GM23248 (cell line): ENCODE data around the gene WBP1. TPM values are rescaled to one million over a fixed set of nuclear protein-coding genes. Genes with fewer than 3 reads are reported as not detected.

Source experiments
- DNase-seq: peaks from one replicate; pipeline ENCODE4 v3.0.0-alpha.2; 2015
- H2AFZ ChIP-seq: fragments of 200-600 bp; sonication (generic); 2 replicates; pipeline ENCODE4 v1.6.1; 2016; ENCODE audit warnings: antibody characterized with exemption
- H3F3A ChIP-seq: fragments of 200-600 bp; sonication (generic); 2 replicates; pipeline ENCODE4 v1.6.1; 2016; ENCODE audit warnings: mild to moderate bottlenecking, antibody characterized with exemption, mixed run types; ENCODE audit not compliant: insufficient read depth
- H3K27ac ChIP-seq: fragments of 200-600 bp; sonication (generic); 2 replicates; pipeline ENCODE4 v1.5.1; 2016; ENCODE audit warnings: mild to moderate bottlenecking
- H3K27me3 ChIP-seq: fragments of 200-600 bp; sonication (generic); replicated peaks from 2 replicates; pipeline ENCODE4 v1.6.1; 2016; ENCODE audit warnings: mild to moderate bottlenecking; ENCODE audit not compliant: insufficient read depth
- H3K36me3 ChIP-seq: fragments of 200-600 bp; sonication (generic); 2 replicates; pipeline ENCODE4 v1.6.1; 2016; ENCODE audit warnings: low read depth, mild to moderate bottlenecking
- H3K4me1 ChIP-seq: fragments of 200-600 bp; sonication (generic); 2 replicates; pipeline ENCODE4 v1.6.1; 2016; ENCODE audit warnings: mild to moderate bottlenecking; ENCODE audit not compliant: insufficient read depth
- H3K4me2 ChIP-seq: fragments of 200-600 bp; sonication (generic); one replicate; pipeline ENCODE4 v1.6.1; 2016; ENCODE audit warnings: mild to moderate bottlenecking; ENCODE audit not compliant: unreplicated experiment
- H3K4me3 ChIP-seq: fragments of 200-600 bp; sonication (generic); 2 replicates; pipeline ENCODE4 v1.5.1; 2016; ENCODE audit warnings: mild to moderate bottlenecking
- H3K79me2 ChIP-seq: fragments of 200-600 bp; sonication (generic); 2 replicates; pipeline ENCODE4 v1.6.1; 2016; ENCODE audit warnings: mild to moderate bottlenecking; ENCODE audit not compliant: insufficient read depth
- H3K9ac ChIP-seq: fragments of 200-600 bp; sonication (generic); 2 replicates; pipeline ENCODE4 v1.6.1; 2016; ENCODE audit warnings: mild to moderate bottlenecking
- H3K9me2 ChIP-seq: fragments of 200-600 bp; sonication (generic); 2 replicates; pipeline ENCODE4 v1.6.1; 2016; ENCODE audit warnings: mixed run types, mild to moderate bottlenecking, moderate library complexity; ENCODE audit not compliant: insufficient read depth
- H3K9me3 ChIP-seq: fragments of 200-600 bp; sonication (generic); one replicate; pipeline ENCODE4 v1.6.1; 2017; ENCODE audit warnings: low read depth
- H4K20me1 ChIP-seq: fragments of 200-600 bp; sonication (generic); 2 replicates; pipeline ENCODE4 v1.6.0; 2016; ENCODE audit not compliant: insufficient read depth
- EZH2 ChIP-seq: fragments of 200-600 bp; sonication (generic); IDR thresholded peaks from 2 replicates; pipeline ENCODE4 v1.6.1; 2018; ENCODE audit warnings: antibody characterized with exemption, mild to moderate bottlenecking; ENCODE audit not compliant: insufficient read depth, poor library complexity, severe bottlenecking
- EZH2phosphoT487 ChIP-seq: fragments of 200-600 bp; sonication (generic); IDR thresholded peaks from 2 replicates; pipeline ENCODE4 v1.6.1; 2018; ENCODE audit warnings: antibody characterized with exemption, moderate library complexity, mild to moderate bottlenecking, low read depth; ENCODE audit not compliant: insufficient read depth
- WGBS, 2 experiments: methylation state at CpG; one replicate each; pipeline ENCODE4 v1.1.6; 2015 to 2017; ENCODE audit warnings: low lambda C conversion rate in 2 of 2, low coverage in 1 of 2; ENCODE audit errors: missing lambda C conversion rate in 2 of 2; 5-methylcytosine and 5-hydroxymethylcytosine counted together
- in situ Hi-C: fragments of 300-500 bp; cut with MboI; formaldehyde crosslinking; loops from 2 replicates; pipeline ENCODE4 v1.15.0; 2020
- polyA plus RNA-seq: library from polyadenylated mRNA; unstranded; fragments of >200 nt; fragmentation: Nextera tagmentation; extraction: Ambion mirVana; gene quantifications from 2 replicates; pipeline ENCODE4 v1.2.1, GENCODE V29; 2016
- total RNA-seq: library from RNA; depleted of rRNA; stranded (reverse); fragments of >200 nt; shearing (Covaris generic); gene quantifications from 2 replicates; pipeline ENCODE4 v1.2.3, GENCODE V29; 2014

The WBP1 gene
- total and polyA plus RNA-seq, 2 experiments from 2014 or later, result 47.1 to 58.7 TPM

- Histone ChIP-seq H3K4me3 (no peak overlapping the region), H3K79me2 (peaks cover 66% of the 10 kb centered on the region), H3F3A (peaks cover 19% of the 10 kb centered on the region), H3K4me1 (peaks cover 32% of the 10 kb centered on the region), H3K9ac (no peak overlapping the region), H3K9me3 (no peaks in the 10 kb centered on the region), H2AFZ (no peak overlapping the region), H3K27me3 (no peaks in the 10 kb centered on the region), H3K4me2 (no peak overlapping the region), H4K20me1 (no peaks in the 10 kb centered on the region), H3K9me2 (no peaks in the 10 kb centered on the region), H3K36me3 (no peaks in the 10 kb centered on the region), H3K27ac (no peak overlapping the region)
- in situ Hi-C loops, result no loop called here
- no peak for DNase-seq
- TF ChIP-seq EZH2 (no peak), EZH2phosphoT487 (no peak)
- 87 to 94% methylated on average over 2 of the region's 2 CpGs for WGBS, 2 experiments
Observed at GRCh38 chr2:74486141-74486540, 27.9 kb downstream of the WBP1 start.

GRCh38 chr2:74488643-74489481 is 30.6 kb downstream of the WBP1 start:
- in situ Hi-C loops, result no loop called here
- no peak overlapping the region for H3K9ac ChIP-seq

GRCh38 chr2:74489906-74490305 is 31.7 kb downstream of the WBP1 start:
- in situ Hi-C loops, result no loop called here
- peaks cover 19% of the 10 kb centered on the region for H3F3A ChIP-seq
- H2AFZ ChIP-seq, result no peak overlapping the region
- no peak overlapping the region for H3K27ac ChIP-seq
- H3K9me3 ChIP-seq, result no peaks in the 10 kb centered on the region
- H3K27me3 ChIP-seq, result no peaks in the 10 kb centered on the region
- H3K79me2 ChIP-seq, result peaks cover 33% of the 10 kb centered on the region
- DNase-seq, result no peak
- TF ChIP-seq EZH2phosphoT487, result no peak
- no peak for TF ChIP-seq EZH2
- H3K4me1 ChIP-seq, result peaks cover 18% of the 10 kb centered on the region
- H4K20me1 ChIP-seq, result no peaks in the 10 kb centered on the region
- H3K9ac ChIP-seq, result no peak overlapping the region
- H3K4me3 ChIP-seq, result no peak overlapping the region
- H3K4me2 ChIP-seq, result no peak overlapping the region
- peaks cover 4% of the 10 kb centered on the region; the same call in 1 of the 2 replicates for H3K36me3 ChIP-seq
- no peaks in the 10 kb centered on the region for H3K9me2 ChIP-seq
- WGBS, 2 experiments, result 86 to 94% methylated on average over 7 to 9 of the region's 9 CpGs

More at GRCh38 chr2:74488643-74489481, 30.6 kb downstream of the WBP1 start:
- Histone ChIP-seq H3K4me3 (no peak overlapping the region), H3K9me3 (no peaks in the 10 kb centered on the region), H3K27me3 (no peaks in the 10 kb centered on the region), H3K9me2 (no peaks in the 10 kb centered on the region), H4K20me1 (no peaks in the 10 kb centered on the region), H2AFZ (no peak overlapping the region), H3K79me2 (peaks cover 44% of the 10 kb centered on the region), H3F3A (peaks cover 19% of the 10 kb centered on the region), H3K27ac (peak overlapping the region; percentile 48), H3K4me1 (peaks cover 22% of the 10 kb centered on the region), H3K36me3 (peaks cover 4% of the 10 kb centered on the region; the same call in 1 of the 2 replicates), H3K4me2 (peak overlapping the region; percentile 55)
- DNase-seq, result no peak
- TF ChIP-seq EZH2phosphoT487 (no peak), EZH2 (no peak)
- WGBS, 2 experiments, result 85 to 87% methylated on average over 9 of the region's 9 CpGs

- H3K4me2 ChIP-seq, result no peak overlapping the region
- H2AFZ ChIP-seq, result no peak overlapping the region
- DNase-seq, result no peak
- peaks cover 10% of the 10 kb centered on the region for H3F3A ChIP-seq
- no peak overlapping the region for H3K9ac ChIP-seq
- H3K4me1 ChIP-seq, result peaks cover 18% of the 10 kb centered on the region
- no peak overlapping the region for H3K27ac ChIP-seq
- H3K36me3 ChIP-seq, result peaks cover 4% of the 10 kb centered on the region; the same call in 1 of the 2 replicates
- H3K9me3 ChIP-seq, result no peaks in the 10 kb centered on the region
- H4K20me1 ChIP-seq, result no peaks in the 10 kb centered on the region
- 95 to 96% methylated on average over 12 of the region's 12 CpGs for WGBS, 2 experiments
- in situ Hi-C loops, result no loop called here
- peaks cover 13% of the 10 kb centered on the region for H3K79me2 ChIP-seq
- H3K27me3 ChIP-seq, result no peaks in the 10 kb centered on the region
- H3K9me2 ChIP-seq, result no peaks in the 10 kb centered on the region
- no peak overlapping the region for H3K4me3 ChIP-seq
- TF ChIP-seq EZH2 (no peak), EZH2phosphoT487 (no peak)
Observed at GRCh38 chr2:74491648-74492544, 33.7 kb downstream of the WBP1 start.
